Activated CD8-positive, alpha-beta T cell treated with anti-CD3 and anti-CD28 coated beads for 36 hours (primary cell): ENCODE results near the gene PPP2R2B. TPM values are rescaled to one million over a fixed set of nuclear protein-coding genes. Genes with fewer than 3 reads are reported as not detected.
"Not testable (repeated sequence)": the region's sequence is repeated elsewhere in the genome, so short reads cannot be mapped to it uniquely, and the experiment has no call there.

Experiments
- ATAC-seq: fragments of 200-7000 bp; cut with Tn5 transposase; one replicate; pipeline ENCODE4 v1.10.0; 2021; ENCODE audit warnings: mild to moderate bottlenecking, moderate library complexity
- CTCF ChIA-PET: fragments of 350-600 bp; sonication (Branson Sonifier 250); formaldehyde crosslinking; loops from one replicate; lab custom pipeline; 2021; ENCODE audit warnings: antibody characterized with exemption; lab: Charles Lee
- POLR2A ChIA-PET: fragments of 350-600 bp; sonication (Branson Sonifier 250); formaldehyde crosslinking; loops from one replicate; lab custom pipeline; 2021; ENCODE audit warnings: antibody characterized with exemption; lab: Charles Lee
- DNase-seq: peaks from one replicate; pipeline ENCODE4 v3.0.0-alpha.2; 2020
- H3K27ac Mint-ChIP-seq: one replicate; pipeline ENCODE4 v1.8.0; 2021; ENCODE audit warnings: mild to moderate bottlenecking, mixed read lengths
- H3K27me3 Mint-ChIP-seq: one replicate; pipeline ENCODE4 v1.8.0; 2021; ENCODE audit warnings: mixed read lengths
- H3K36me3 Mint-ChIP-seq: one replicate; pipeline ENCODE4 v1.8.0; 2021; ENCODE audit warnings: low read depth, mixed read lengths
- H3K4me1 Mint-ChIP-seq: one replicate; pipeline ENCODE4 v1.8.0; 2021; ENCODE audit warnings: low read depth, mixed read lengths
- H3K4me3 Mint-ChIP-seq: one replicate; pipeline ENCODE4 v1.8.0; 2021; ENCODE audit warnings: mild to moderate bottlenecking, moderate library complexity, mixed read lengths
- H3K9me3 Mint-ChIP-seq: one replicate; pipeline ENCODE4 v1.8.0; 2021; ENCODE audit warnings: mixed read lengths
- intact Hi-C: fragments of 100-400 bp; cut with micrococcal nuclease; formaldehyde crosslinking; loops from one replicate; pipeline ENCODE4 v1.10.0; 2022
- total RNA-seq, 2 experiments: library from RNA; stranded (reverse); gene quantifications; one replicate each; pipeline ENCODE4 v1.2.3, GENCODE V29; 2021
- TF ChIP-seq, protein P1 (sequence below): fragments of 200-600 bp; IDR thresholded peaks from one replicate; pipeline ENCODE4 v1.8.0; 2022; ENCODE audit warnings: antibody characterized with exemption, mild to moderate bottlenecking

Gene PPP2R2B
- total RNA-seq, 2 experiments from 2014 or later, result 0.56 to 0.65 TPM

GRCh38 chr5:146620669-146621051 is 257.9 kb downstream of the PPP2R2B start:
- intact Hi-C loops, result no loop called here
- Mint-ChIP-seq H3K4me3 (no peak overlapping the region), H3K27me3 (no peaks in the 10 kb centered on the region), H3K4me1 (no peaks in the 10 kb centered on the region), H3K27ac (no peak overlapping the region), H3K36me3 (no peaks in the 10 kb centered on the region), H3K9me3 (peaks cover 12% of the 10 kb centered on the region)
- ChIA-PET POLR2A (no interaction called here), CTCF (no interaction called here)
- DNase-seq (no peak), ATAC-seq (no peak)
- TF ChIP-seq, protein P1, sequence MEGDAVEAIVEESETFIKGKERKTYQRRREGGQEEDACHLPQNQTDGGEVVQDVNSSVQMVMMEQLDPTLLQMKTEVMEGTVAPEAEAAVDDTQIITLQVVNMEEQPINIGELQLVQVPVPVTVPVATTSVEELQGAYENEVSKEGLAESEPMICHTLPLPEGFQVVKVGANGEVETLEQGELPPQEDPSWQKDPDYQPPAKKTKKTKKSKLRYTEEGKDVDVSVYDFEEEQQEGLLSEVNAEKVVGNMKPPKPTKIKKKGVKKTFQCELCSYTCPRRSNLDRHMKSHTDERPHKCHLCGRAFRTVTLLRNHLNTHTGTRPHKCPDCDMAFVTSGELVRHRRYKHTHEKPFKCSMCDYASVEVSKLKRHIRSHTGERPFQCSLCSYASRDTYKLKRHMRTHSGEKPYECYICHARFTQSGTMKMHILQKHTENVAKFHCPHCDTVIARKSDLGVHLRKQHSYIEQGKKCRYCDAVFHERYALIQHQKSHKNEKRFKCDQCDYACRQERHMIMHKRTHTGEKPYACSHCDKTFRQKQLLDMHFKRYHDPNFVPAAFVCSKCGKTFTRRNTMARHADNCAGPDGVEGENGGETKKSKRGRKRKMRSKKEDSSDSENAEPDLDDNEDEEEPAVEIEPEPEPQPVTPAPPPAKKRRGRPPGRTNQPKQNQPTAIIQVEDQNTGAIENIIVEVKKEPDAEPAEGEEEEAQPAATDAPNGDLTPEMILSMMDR, result no peak

DNA sequence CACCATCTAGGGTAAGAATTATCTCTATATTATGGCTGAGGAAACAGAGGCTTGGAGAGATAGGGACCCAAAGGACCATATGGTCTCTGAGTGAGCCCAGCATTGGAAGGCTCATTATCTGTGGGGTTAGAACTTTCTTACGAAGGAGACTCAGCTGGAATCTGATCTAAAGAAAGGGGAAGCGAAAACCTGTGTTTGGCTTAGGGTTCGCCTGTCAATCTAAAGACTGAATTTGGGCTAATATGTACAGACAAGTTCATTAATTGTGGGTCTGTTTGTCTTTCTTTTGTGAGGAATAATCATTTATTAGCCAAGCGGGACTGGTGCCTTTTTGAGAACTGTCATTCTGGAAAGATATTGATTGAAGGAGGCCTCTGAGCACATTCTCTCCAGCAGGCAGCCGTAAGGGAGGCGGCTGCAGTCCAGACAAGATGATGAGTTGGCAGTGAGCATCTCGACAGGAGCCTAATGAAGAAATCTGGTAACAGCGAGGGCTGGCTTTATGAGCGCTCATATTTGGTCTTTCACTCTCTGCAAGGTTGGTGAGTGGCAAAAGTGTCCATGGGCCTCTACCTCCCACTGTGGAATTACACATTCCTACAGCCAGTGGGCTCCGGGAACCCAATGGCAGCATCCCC is 258.4 kb downstream of the PPP2R2B start:
- no peaks in the 10 kb centered on the region for H3K27me3 Mint-ChIP-seq
- TF ChIP-seq, protein P1, result no peak
- H3K36me3 Mint-ChIP-seq, result no peaks in the 10 kb centered on the region
- H3K9me3 Mint-ChIP-seq, result peaks cover 12% of the 10 kb centered on the region
- no peak for DNase-seq
- intact Hi-C loops, result no loop called here
- POLR2A ChIA-PET, result no interaction called here
- ATAC-seq, result no peak
- H3K4me1 Mint-ChIP-seq, result no peaks in the 10 kb centered on the region
- H3K27ac Mint-ChIP-seq, result no peak overlapping the region
- H3K4me3 Mint-ChIP-seq, result no peak overlapping the region
- CTCF ChIA-PET, result no interaction called here

- no peaks in the 10 kb centered on the region for H3K27me3 Mint-ChIP-seq
- peaks cover 12% of the 10 kb centered on the region for H3K9me3 Mint-ChIP-seq
- TF ChIP-seq, protein P1, result no peak
- no peaks in the 10 kb centered on the region for H3K4me1 Mint-ChIP-seq
- ATAC-seq, result no peak
- H3K27ac Mint-ChIP-seq, result no peak overlapping the region
- DNase-seq, result no peak
- H3K4me3 Mint-ChIP-seq, result no peak overlapping the region
- POLR2A ChIA-PET, result no interaction called here
- intact Hi-C loops, result no loop called here
- CTCF ChIA-PET, result no interaction called here
- no peaks in the 10 kb centered on the region for H3K36me3 Mint-ChIP-seq
Observed at GRCh38 chr5:146618434-146618833, 260.1 kb downstream of the PPP2R2B start.

GRCh38 chr5:146609731-146610130 is 268.8 kb downstream of the PPP2R2B start:
- intact Hi-C loops, DNase-seq, H3K27ac Mint-ChIP-seq, CTCF ChIA-PET, H3K4me1 Mint-ChIP-seq, H3K9me3 Mint-ChIP-seq, H3K36me3 Mint-ChIP-seq, H3K27me3 Mint-ChIP-seq, ATAC-seq, POLR2A ChIA-PET, H3K4me3 Mint-ChIP-seq: not testable (repeated sequence)

- POLR2A ChIA-PET, result no interaction called here
- CTCF ChIA-PET, result no interaction called here
- Mint-ChIP-seq H3K27ac (no peak overlapping the region), H3K36me3 (no peaks in the 10 kb centered on the region), H3K27me3 (no peaks in the 10 kb centered on the region), H3K9me3 (peaks cover 3% of the 10 kb centered on the region), H3K4me1 (no peaks in the 10 kb centered on the region), H3K4me3 (no peak overlapping the region)
- DNase-seq (no peak), ATAC-seq (no peak)
- TF ChIP-seq, protein P1, result no peak
- intact Hi-C loops, result no loop called here
Observed at GRCh38 chr5:146607659-146608332, 270.8 kb downstream of the PPP2R2B start.
